ENCODE measurements around the gene ZFAND3. TPM values are rescaled to one million over a fixed set of nuclear protein-coding genes. Genes with fewer than 3 reads are reported as not detected.

The ZFAND3 gene
- total RNA-seq, 1 experiment from 2014 or later, result 107 TPM

DNA sequence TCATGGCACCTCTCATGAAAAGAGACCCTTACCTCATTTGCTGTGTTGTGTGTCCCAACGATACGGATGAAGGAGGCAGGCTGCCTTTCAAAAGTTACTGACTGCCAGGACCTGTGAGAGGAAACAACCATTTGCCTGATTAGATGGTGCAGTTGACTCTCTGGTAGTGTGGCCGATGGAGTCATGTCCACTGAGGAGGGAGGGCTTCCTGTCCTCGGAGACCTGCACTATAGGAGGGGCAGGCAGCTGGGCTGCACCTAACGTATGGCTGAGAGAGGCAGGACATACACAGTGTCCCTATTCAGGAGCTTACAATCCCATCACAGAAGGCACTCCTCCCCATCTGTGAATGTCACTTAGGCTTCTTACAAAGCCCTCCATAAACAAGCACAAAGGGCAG is 373.0 kb downstream of the ZFAND3 start:
- H3K9me3 Mint-ChIP-seq (ENCODE audit: unreplicated experiment), result no peaks in the 10 kb centered on the region
- no peak overlapping the region for H3K27ac Mint-ChIP-seq (ENCODE audit: unreplicated experiment)
- no TSS peak for BruUV-seq (replicated peaks)
- H3K27me3 Mint-ChIP-seq (ENCODE audit: insufficient read depth, unreplicated experiment), result no peaks in the 10 kb centered on the region
- no peaks in the 10 kb centered on the region for H3K4me1 Mint-ChIP-seq (ENCODE audit: low read depth, unreplicated experiment)
- CTCF ChIA-PET, result no interaction called here
- H3K27me3 ChIP-seq (replicated peaks; ENCODE audit: control insufficient read depth, insufficient read depth, low read length), result no peaks in the 10 kb centered on the region
- intact Hi-C loops (cut with micrococcal nuclease; ENCODE audit: unreplicated experiment), result no loop called here
- no peak for DNase-seq
- TF ChIP-seq CTCF (IDR thresholded peaks at IDR 0.05; ENCODE audit: insufficient read depth in 1 of 2, low read depth in 1 of 2, low read length in 1 of 2, severe bottlenecking in 1 of 2, unreplicated experiment in 1 of 2), result no peak
- H3K9me3 ChIP-seq, result no peaks in the 10 kb centered on the region
- H3K4me3 Mint-ChIP-seq (ENCODE audit: unreplicated experiment), result no peak overlapping the region
- H3K36me3 Mint-ChIP-seq (ENCODE audit: insufficient read depth, unreplicated experiment), result no peaks in the 10 kb centered on the region
- H3K36me3 ChIP-seq (ENCODE audit: control insufficient read depth, insufficient read depth, low read length), result no peaks in the 10 kb centered on the region
- no peaks in the 10 kb centered on the region for H3K4me1 ChIP-seq
- POLR2A ChIA-PET, result no interaction called here
- no peak overlapping the region for H3K4me3 ChIP-seq (ENCODE audit: low read depth, low read length)

GRCh38 chr6:38193051-38193450 is 373.5 kb downstream of the ZFAND3 start:
- BruUV-seq (replicated peaks), result no TSS peak
- Mint-ChIP-seq H3K9me3 (ENCODE audit: unreplicated experiment) (no peaks in the 10 kb centered on the region), H3K27ac (ENCODE audit: unreplicated experiment) (no peak overlapping the region), H3K4me3 (ENCODE audit: unreplicated experiment) (no peak overlapping the region), H3K27me3 (ENCODE audit: insufficient read depth, unreplicated experiment) (no peaks in the 10 kb centered on the region), H3K36me3 (ENCODE audit: insufficient read depth, unreplicated experiment) (no peaks in the 10 kb centered on the region), H3K4me1 (ENCODE audit: low read depth, unreplicated experiment) (no peaks in the 10 kb centered on the region)
- TF ChIP-seq CTCF (IDR thresholded peaks at IDR 0.05; ENCODE audit: insufficient read depth in 1 of 2, low read depth in 1 of 2, low read length in 1 of 2, severe bottlenecking in 1 of 2, unreplicated experiment in 1 of 2), result no peak
- Histone ChIP-seq H3K27me3 (replicated peaks; ENCODE audit: control insufficient read depth, insufficient read depth, low read length) (no peaks in the 10 kb centered on the region), H3K36me3 (ENCODE audit: control insufficient read depth, insufficient read depth, low read length) (no peaks in the 10 kb centered on the region), H3K4me1 (no peaks in the 10 kb centered on the region), H3K9me3 (no peaks in the 10 kb centered on the region), H3K4me3 (ENCODE audit: low read depth, low read length) (no peak overlapping the region)
- intact Hi-C loops (cut with micrococcal nuclease; ENCODE audit: unreplicated experiment), result no loop called here
- CTCF ChIA-PET, result no interaction called here
- DNase-seq, result no peak
- POLR2A ChIA-PET, result no interaction called here

DNA sequence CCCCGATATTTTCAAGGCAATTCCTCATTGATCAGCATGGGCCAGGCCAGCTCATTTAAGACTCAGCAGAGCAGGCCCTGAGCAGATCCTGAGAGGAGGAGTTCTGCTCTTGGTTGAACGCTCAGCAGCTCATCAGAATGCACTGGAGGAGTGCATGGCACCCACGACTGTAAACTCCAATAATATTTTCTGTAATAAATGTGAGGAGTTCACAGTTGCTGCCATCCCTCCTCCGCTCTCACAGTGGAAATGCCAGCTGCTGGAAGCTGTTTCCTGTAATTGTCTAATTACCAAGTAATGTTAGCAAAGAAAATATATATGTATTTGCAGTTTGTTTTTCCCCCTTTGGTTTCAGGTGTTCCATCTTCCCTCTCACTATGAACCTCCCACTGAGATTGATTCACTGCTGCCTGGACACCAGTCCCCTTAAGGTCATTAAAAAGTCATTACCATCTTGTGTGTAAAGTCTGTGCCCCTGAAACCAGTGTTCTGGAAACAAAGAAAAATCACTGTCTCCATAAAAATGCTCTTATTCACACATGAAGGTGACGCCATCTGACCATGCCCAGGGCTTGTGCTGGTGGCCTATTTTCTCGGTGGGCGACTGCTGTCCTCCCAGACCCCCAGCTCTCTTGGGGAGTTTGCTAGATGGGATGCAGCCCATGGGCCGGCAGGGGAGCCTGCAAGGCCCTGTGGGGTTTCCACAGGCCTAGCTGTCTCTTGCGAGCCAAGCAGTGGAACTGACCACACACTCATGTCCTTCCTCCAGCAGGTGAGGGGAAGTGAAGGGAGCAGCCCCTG is 374.2 kb downstream of the ZFAND3 start:
- Mint-ChIP-seq H3K4me3 (ENCODE audit: unreplicated experiment) (no peak overlapping the region), H3K27ac (ENCODE audit: unreplicated experiment) (no peak overlapping the region), H3K27me3 (ENCODE audit: insufficient read depth, unreplicated experiment) (no peaks in the 10 kb centered on the region), H3K4me1 (ENCODE audit: low read depth, unreplicated experiment) (no peaks in the 10 kb centered on the region), H3K9me3 (ENCODE audit: unreplicated experiment) (no peaks in the 10 kb centered on the region), H3K36me3 (ENCODE audit: insufficient read depth, unreplicated experiment) (no peaks in the 10 kb centered on the region)
- no peaks in the 10 kb centered on the region for H3K27me3 ChIP-seq (replicated peaks; ENCODE audit: control insufficient read depth, insufficient read depth, low read length)
- H3K4me1 ChIP-seq, result no peaks in the 10 kb centered on the region
- TF ChIP-seq CTCF (IDR thresholded peaks at IDR 0.05; ENCODE audit: insufficient read depth in 1 of 2, low read depth in 1 of 2, low read length in 1 of 2, severe bottlenecking in 1 of 2, unreplicated experiment in 1 of 2), result no peak
- H3K9me3 ChIP-seq, result no peaks in the 10 kb centered on the region
- DNase-seq, result no peak
- CTCF ChIA-PET, result no interaction called here
- POLR2A ChIA-PET, result no interaction called here
- H3K36me3 ChIP-seq (ENCODE audit: control insufficient read depth, insufficient read depth, low read length), result no peaks in the 10 kb centered on the region
- BruUV-seq (replicated peaks), result no TSS peak
- H3K4me3 ChIP-seq (ENCODE audit: low read depth, low read length), result no peak overlapping the region
- intact Hi-C loops (cut with micrococcal nuclease; ENCODE audit: unreplicated experiment), result no loop called here

All from Caco-2 (cell line).